Liver (tissue), 3 donors: Measurements from ENCODE around the gene ADAMTS2.

ENCODE experiments used
- GABPA ChIP-seq, 2 donors: IDR thresholded peaks in 1 of 2; conservative IDR thresholded peaks in 1 of 2; 2 replicates each; pipeline ENCODE4 v1.6.1; 2016; ENCODE audit warnings: antibody characterized with exemption in 2 of 2, mild to moderate bottlenecking in 1 of 2, moderate library complexity in 1 of 2
- YY1 ChIP-seq: IDR thresholded peaks from 2 replicates; pipeline ENCODE4 v1.6.1; 2016; ENCODE audit warnings: antibody characterized with exemption, mild to moderate bottlenecking
- TF ChIP-seq, protein P1 (sequence below): fragments of 150-350 bp; IDR thresholded peaks from 2 replicates; pipeline ENCODE4 v1.5.1; 2017; ENCODE audit warnings: improper control_type of control experiment, low read depth, low read length; ENCODE audit not compliant: missing input control
- donor health status: healthy.
- donor health status: healthy.

DNA sequence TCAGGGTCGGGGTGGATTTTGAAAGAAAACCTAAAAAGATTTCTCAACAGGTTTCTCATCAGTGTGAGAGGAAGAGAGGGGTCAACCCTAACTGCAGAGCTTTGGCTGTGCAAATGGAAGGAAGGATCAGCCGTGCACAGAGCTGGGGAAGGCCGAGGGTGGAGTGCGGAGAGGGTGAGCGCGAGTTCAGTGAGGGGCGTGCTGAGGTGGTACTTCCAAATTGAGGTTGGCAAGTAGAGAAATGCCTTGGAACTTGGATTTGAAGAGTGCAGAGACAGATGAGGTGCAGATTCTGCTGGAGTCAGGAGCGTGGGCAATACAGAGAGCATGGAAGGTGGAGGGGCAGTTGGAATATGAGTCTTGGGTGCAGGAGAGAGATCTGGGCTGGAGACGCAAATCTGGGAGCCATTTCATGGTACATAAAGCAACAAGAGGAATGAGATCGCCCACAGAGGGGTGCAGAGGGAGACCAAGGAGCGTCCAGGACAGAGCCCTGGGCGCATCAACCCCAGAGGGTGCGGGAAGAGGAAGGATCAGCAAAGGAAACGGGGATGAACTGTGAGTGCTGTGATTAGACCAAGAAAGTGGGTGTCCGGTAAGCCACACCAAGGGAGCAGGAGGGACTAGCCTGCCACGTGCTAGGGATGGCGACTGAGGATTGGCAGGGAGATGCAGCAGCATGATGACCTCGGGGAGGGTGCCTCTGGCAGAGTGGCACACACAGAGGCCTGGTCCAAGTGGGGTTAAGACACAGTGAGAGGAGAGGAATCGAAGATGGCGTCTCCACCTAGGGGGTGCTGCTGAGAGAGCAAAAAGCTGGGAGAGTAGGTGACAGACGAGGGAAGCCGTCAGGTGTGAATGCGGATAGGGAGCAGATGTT is 105.8 kb downstream of the ADAMTS2 start:
- TF ChIP-seq, protein P1, sequence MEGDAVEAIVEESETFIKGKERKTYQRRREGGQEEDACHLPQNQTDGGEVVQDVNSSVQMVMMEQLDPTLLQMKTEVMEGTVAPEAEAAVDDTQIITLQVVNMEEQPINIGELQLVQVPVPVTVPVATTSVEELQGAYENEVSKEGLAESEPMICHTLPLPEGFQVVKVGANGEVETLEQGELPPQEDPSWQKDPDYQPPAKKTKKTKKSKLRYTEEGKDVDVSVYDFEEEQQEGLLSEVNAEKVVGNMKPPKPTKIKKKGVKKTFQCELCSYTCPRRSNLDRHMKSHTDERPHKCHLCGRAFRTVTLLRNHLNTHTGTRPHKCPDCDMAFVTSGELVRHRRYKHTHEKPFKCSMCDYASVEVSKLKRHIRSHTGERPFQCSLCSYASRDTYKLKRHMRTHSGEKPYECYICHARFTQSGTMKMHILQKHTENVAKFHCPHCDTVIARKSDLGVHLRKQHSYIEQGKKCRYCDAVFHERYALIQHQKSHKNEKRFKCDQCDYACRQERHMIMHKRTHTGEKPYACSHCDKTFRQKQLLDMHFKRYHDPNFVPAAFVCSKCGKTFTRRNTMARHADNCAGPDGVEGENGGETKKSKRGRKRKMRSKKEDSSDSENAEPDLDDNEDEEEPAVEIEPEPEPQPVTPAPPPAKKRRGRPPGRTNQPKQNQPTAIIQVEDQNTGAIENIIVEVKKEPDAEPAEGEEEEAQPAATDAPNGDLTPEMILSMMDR, result no peak
- TF ChIP-seq YY1, result no peak
- TF ChIP-seq GABPA (IDR thresholded peaks at IDR 0.05 in 1 of 2, conservative IDR thresholded peaks at IDR 0.05 in 1 of 2), result no peak
